ENCODE measurements around the gene REX1BD.
"Not testable (repeated sequence)": the region's sequence is repeated elsewhere in the genome, so short reads cannot be mapped to it uniquely, and the experiment has no call there.

The REX1BD gene

GRCh38 chr19:18588611-18589379, at the start of gene REX1BD:
Gene REX1BD (plus strand): TSS chr19:18588798. CDS start chr19:18588802, 4 bp downstream.
- Mint-ChIP-seq H3K27me3 (ENCODE audit: low read depth) (no peaks in the 10 kb centered on the region), H3K27ac (peak within 1 kb of the TSS; percentile 95), H3K4me3 (peak within 1 kb of the TSS; percentile 88), H3K9me3 (no peaks in the 10 kb centered on the region), H3K4me1 (ENCODE audit: low read depth) (peaks cover 40% of the 10 kb centered on the region), H3K36me3 (ENCODE audit: low read depth) (peaks cover 11% of the 10 kb centered on the region)

- Mint-ChIP-seq H3K36me3 (ENCODE audit: low read depth) (peaks cover 22% of the 10 kb centered on the region), H3K9me3 (no peaks in the 10 kb centered on the region), H3K4me1 (ENCODE audit: low read depth) (peaks cover 19% of the 10 kb centered on the region)
Observed at GRCh38 chr19:18539372-18539771, 49.2 kb upstream of the REX1BD start.

GRCh38 chr19:18540200-18540599, 48.4 kb upstream of the REX1BD start:
- H3K27me3 Mint-ChIP-seq (ENCODE audit: low read depth); H3K4me3 Mint-ChIP-seq; H3K9me3 Mint-ChIP-seq; H3K27ac Mint-ChIP-seq: not testable (repeated sequence)
- Mint-ChIP-seq H3K36me3 (ENCODE audit: low read depth) (peaks cover 20% of the 10 kb centered on the region), H3K4me1 (ENCODE audit: low read depth) (peaks cover 20% of the 10 kb centered on the region)

More at GRCh38 chr19:18539372-18539771, 49.2 kb upstream of the REX1BD start:
- Mint-ChIP-seq H3K27ac (no peak overlapping the region), H3K27me3 (ENCODE audit: low read depth) (no peaks in the 10 kb centered on the region), H3K4me3 (no peak overlapping the region)

GRCh38 chr19:18541258-18541991, 47.2 kb upstream of the REX1BD start:
- no peak overlapping the region for H3K27ac Mint-ChIP-seq
- no peaks in the 10 kb centered on the region for H3K27me3 Mint-ChIP-seq (ENCODE audit: low read depth)
- peaks cover 16% of the 10 kb centered on the region for H3K36me3 Mint-ChIP-seq (ENCODE audit: low read depth)
- peaks cover 20% of the 10 kb centered on the region for H3K4me1 Mint-ChIP-seq (ENCODE audit: low read depth)
- no peaks in the 10 kb centered on the region for H3K9me3 Mint-ChIP-seq
- H3K4me3 Mint-ChIP-seq = peak overlapping the region; percentile 14

- no peaks in the 10 kb centered on the region for H3K27me3 Mint-ChIP-seq (ENCODE audit: low read depth)
Observed at GRCh38 chr19:18541992-18542940, 46.3 kb upstream of the REX1BD start.

GRCh38 chr19:18542941-18543813, 45.4 kb upstream of the REX1BD start, which contains the start of gene FKBP8:
Gene FKBP8 (minus strand): TSS chr19:18543573. CDS start chr19:18541970, 1,603 bp downstream.
- Mint-ChIP-seq H3K27me3 (ENCODE audit: low read depth) (no peaks in the 10 kb centered on the region), H3K36me3 (ENCODE audit: low read depth) (peaks cover 9% of the 10 kb centered on the region), H3K4me3 (peak within 1 kb of the TSS; percentile 93), H3K4me1 (ENCODE audit: low read depth) (peaks cover 18% of the 10 kb centered on the region), H3K9me3 (no peaks in the 10 kb centered on the region), H3K27ac (peak within 1 kb of the TSS; percentile 99)

More at GRCh38 chr19:18541992-18542940, 46.3 kb upstream of the REX1BD start:
- Mint-ChIP-seq H3K9me3 (no peaks in the 10 kb centered on the region), H3K27ac (peak overlapping the region; percentile 91), H3K36me3 (ENCODE audit: low read depth) (peaks cover 11% of the 10 kb centered on the region), H3K4me1 (ENCODE audit: low read depth) (peaks cover 18% of the 10 kb centered on the region), H3K4me3 (peak overlapping the region; percentile 91)

- Mint-ChIP-seq H3K27me3 (ENCODE audit: low read depth) (no peaks in the 10 kb centered on the region), H3K9me3 (no peaks in the 10 kb centered on the region), H3K36me3 (ENCODE audit: low read depth) (peaks cover 9% of the 10 kb centered on the region), H3K27ac (peak overlapping the region; percentile 99), H3K4me3 (peak overlapping the region; percentile 93), H3K4me1 (ENCODE audit: low read depth) (peaks cover 18% of the 10 kb centered on the region)
Observed at GRCh38 chr19:18543814-18544475, 44.7 kb upstream of the REX1BD start.

- Mint-ChIP-seq H3K4me3 (no peak overlapping the region), H3K4me1 (ENCODE audit: low read depth) (no peaks in the 10 kb centered on the region), H3K27me3 (ENCODE audit: low read depth) (no peaks in the 10 kb centered on the region), H3K9me3 (no peaks in the 10 kb centered on the region), H3K27ac (no peak overlapping the region), H3K36me3 (ENCODE audit: low read depth) (no peaks in the 10 kb centered on the region)
Observed at GRCh38 chr19:18551631-18552030, 37.0 kb upstream of the REX1BD start.

- no peaks in the 10 kb centered on the region for H3K9me3 Mint-ChIP-seq
- peaks cover 5% of the 10 kb centered on the region for H3K36me3 Mint-ChIP-seq (ENCODE audit: low read depth)
- H3K27ac Mint-ChIP-seq = peak within 1 kb of the TSS; percentile 93
- H3K27me3 Mint-ChIP-seq (ENCODE audit: low read depth) = no peaks in the 10 kb centered on the region
- H3K4me1 Mint-ChIP-seq (ENCODE audit: low read depth) = peaks cover 18% of the 10 kb centered on the region
- peak within 1 kb of the TSS; percentile 91 for H3K4me3 Mint-ChIP-seq
Observed at GRCh38 chr19:18557411-18558201, 31.0 kb upstream of the REX1BD start, which contains the start of gene KXD1. Gene KXD1 (plus strand): TSS chr19:18557870. CDS start chr19:18562057, 4,187 bp downstream.

- Mint-ChIP-seq H3K27me3 (ENCODE audit: low read depth) (no peaks in the 10 kb centered on the region), H3K36me3 (ENCODE audit: low read depth) (peaks cover 8% of the 10 kb centered on the region), H3K4me1 (ENCODE audit: low read depth) (peaks cover 18% of the 10 kb centered on the region), H3K9me3 (no peaks in the 10 kb centered on the region), H3K27ac (peak overlapping the region; percentile 93), H3K4me3 (peak overlapping the region; percentile 91)
Observed at GRCh38 chr19:18558202-18558555, 30.4 kb upstream of the REX1BD start.

- no peaks in the 10 kb centered on the region for H3K27me3 Mint-ChIP-seq (ENCODE audit: low read depth)
- no peaks in the 10 kb centered on the region for H3K9me3 Mint-ChIP-seq
- peak overlapping the region; percentile 91 for H3K4me3 Mint-ChIP-seq
- peaks cover 8% of the 10 kb centered on the region for H3K36me3 Mint-ChIP-seq (ENCODE audit: low read depth)
- H3K4me1 Mint-ChIP-seq (ENCODE audit: low read depth) = peaks cover 18% of the 10 kb centered on the region
- H3K27ac Mint-ChIP-seq = peak overlapping the region; percentile 93
Observed at GRCh38 chr19:18558604-18559003, 30.0 kb upstream of the REX1BD start.

- peaks cover 13% of the 10 kb centered on the region for H3K36me3 Mint-ChIP-seq (ENCODE audit: low read depth)
- H3K27me3 Mint-ChIP-seq (ENCODE audit: low read depth) = no peaks in the 10 kb centered on the region
- no peaks in the 10 kb centered on the region for H3K9me3 Mint-ChIP-seq
- peak overlapping the region; percentile 63 for H3K4me3 Mint-ChIP-seq
- peaks cover 18% of the 10 kb centered on the region for H3K4me1 Mint-ChIP-seq (ENCODE audit: low read depth)
- peak overlapping the region; percentile 6 for H3K27ac Mint-ChIP-seq
Observed at GRCh38 chr19:18559685-18560084, 28.9 kb upstream of the REX1BD start.
